Activated CD8-positive, alpha-beta memory T cell treated with anti-CD3 and anti-CD28 coated beads, Interleukin-2, amount 50 U/mL, for 48 hours (primary cell): ENCODE results near the gene GIMD1.

Experiments
- DNase-seq: peaks from one replicate; pipeline ENCODE4 v3.0.0-alpha.2; 2020

The GIMD1 gene

DNA sequence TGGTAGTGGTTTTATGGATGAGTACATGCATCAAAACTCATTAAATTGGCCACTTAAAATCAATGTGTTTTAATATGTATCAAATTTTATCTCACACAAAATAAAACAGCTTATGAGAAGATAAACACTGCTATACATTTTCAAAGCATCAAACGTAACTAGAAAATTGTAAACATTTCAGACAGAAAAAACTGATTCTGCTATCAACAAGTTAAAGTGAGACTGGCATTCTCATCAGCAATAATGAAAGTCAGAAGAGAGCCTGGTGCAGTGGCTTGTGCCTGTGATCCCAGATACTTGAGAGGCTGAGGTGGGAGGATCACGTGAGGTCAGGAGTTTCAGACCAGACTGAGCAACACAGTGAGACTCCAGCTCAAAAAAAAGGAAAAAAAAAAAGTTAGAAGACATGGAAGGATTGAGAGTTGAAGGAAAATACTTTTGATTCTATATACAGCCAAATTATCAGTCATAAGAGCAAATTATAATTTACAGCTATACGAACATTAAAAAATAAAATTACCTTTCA lies 55.5 kb downstream of the GIMD1 start:
- DNase-seq: no peak

- no peak for DNase-seq
Observed at GRCh38 chr4:106312377-106312776, 56.2 kb downstream of the GIMD1 start.
